NCI-H187 treated with DMSO at 0.1 percent for 48 hours (cell line): Measurements from ENCODE around the gene PLCB1.
"Not testable (repeated sequence)": the region's sequence is repeated elsewhere in the genome, so short reads cannot be mapped to it uniquely, and the experiment has no call there.

Source experiments
- DNase-seq: peaks from one replicate; lab custom pipeline; 2025; lab: John Stamatoyannopoulos, UW

The PLCB1 gene

DNA sequence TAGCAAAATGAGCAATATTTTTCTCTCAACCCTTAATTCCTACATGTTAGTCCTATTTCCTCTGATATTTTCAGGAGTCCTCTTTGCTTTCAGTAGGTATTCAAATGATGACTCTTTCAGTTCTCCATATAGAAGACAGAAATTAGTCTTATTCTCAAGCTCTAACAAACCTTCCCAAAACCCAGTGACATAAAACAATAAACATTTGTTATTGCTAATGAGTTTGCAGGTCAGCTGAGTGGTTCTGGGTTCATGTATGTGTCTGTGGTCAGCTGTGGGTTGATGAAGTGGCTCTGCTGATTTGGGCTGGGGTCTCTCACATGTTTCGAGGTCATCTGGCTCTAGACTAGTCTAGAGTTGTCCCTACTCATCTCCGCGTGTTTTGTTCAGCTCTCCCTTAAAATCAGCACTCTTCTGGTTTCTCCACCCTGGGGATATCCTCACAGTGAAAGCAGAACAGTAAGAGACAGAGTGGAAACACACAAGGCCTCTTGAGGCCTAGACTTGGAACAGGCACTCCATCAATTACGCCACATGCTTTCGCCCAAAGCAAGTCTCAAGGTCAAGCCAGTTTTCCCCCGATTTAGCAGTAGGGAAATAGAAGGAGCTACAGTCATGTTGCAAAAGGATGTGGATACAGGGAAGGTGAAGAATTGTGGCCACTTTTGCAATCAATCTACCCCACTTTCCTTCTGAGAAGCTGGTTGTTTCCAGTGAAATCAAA lies 273.0 kb downstream of the PLCB1 start:
- DNase-seq = no peak

DNA sequence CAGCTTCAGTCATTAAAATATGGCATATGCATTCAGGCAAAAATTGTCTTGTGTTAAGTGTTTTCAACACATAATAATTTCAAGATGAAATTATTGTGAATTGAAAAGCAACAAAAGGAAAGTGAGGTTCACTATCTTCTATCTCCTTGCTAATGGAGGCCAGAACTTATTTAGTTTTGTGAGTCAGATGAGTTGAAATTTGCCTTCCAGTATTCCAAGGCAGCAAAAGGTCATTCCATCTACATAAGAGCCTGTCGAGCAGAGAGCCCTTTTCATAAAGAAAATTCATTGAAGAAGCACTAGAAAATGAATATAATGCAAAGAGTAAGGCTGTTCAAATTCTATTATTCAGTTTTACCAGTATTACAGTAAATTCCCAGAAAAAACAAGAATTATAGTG lies 274.3 kb downstream of the PLCB1 start:
- DNase-seq = no peak

DNA sequence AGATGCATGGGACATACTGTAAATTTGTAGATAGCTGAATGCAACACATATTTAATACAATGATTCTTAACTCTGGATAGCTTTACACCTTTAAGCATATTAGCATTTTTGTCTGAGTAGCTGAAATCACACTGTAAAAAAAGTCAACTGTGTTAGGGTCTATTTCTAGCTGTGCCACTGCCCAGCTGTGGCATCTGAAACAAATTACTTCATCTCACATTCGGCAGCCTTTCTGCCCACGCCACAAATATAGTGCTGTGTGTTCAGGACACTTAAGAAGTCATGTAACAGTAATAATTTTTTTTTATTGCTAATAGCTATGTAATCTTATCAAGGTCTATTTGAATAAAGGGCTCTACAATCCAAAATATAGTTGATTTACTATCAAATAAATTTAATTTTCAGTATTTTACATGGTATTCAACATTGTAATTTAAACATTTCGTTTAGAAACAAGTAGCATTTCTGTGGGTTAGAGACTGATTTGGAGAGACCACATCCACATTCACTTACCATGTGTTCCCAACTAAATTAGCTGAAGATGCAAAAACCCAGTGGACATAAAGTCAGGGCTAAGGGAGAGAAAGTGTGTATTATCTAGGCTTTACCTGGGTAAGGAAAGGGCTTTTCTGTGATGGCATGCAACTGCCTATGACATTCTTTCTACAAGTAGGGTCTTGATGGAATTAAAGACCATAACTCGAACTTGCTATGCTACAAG lies 276.7 kb downstream of the PLCB1 start:
- DNase-seq = no peak

DNA sequence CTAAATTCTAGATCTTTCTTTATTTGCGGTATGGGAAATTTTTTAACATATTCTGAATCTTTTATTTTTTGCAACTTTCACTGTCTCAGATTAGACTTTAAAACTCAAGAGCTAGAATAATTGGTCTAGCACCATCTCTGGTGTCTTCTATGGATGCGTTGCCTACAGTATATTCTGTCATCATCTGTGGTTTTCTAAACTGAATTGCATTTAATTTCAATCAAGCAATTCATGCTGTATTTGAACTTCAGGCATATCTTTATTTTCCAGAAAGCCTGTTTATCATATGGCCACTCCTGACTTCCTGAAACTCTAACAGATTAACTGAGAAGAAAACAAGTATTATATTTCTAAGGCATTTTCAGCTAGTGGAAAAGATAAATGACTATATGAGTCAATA lies 281.6 kb downstream of the PLCB1 start:
- DNase-seq = no peak

DNA sequence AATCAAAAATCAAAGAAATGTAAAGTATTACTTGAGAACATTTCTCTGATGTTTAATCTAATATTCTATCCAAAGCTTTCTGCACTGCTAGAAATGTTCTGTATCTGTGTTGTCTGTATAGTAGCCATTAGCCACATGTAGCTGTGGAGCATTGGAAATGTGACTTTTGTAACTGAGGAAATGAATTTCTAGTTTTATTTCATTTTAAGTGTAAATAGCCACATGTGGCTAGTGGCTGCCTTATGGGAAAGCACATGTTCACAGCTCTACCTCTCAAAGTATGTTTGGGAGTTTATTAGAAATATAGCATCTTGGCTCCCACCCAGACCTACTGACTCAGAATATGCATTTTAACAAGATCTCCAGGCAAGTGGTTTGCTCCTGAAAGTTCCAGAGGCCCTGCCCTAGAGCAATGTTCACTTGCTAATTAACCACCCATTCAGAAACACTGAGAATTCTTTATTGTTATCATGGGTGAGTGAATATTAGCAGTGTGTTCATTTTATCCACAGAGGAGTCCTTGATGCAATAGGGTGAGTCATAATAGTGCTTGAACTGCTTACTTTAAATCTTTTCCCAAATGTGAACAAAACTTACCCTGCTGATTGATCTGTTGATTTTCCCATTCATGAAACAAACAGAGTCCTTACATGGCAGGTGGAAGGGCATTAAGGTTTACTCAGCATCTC lies 282.7 kb downstream of the PLCB1 start:
- DNase-seq = no peak

DNA sequence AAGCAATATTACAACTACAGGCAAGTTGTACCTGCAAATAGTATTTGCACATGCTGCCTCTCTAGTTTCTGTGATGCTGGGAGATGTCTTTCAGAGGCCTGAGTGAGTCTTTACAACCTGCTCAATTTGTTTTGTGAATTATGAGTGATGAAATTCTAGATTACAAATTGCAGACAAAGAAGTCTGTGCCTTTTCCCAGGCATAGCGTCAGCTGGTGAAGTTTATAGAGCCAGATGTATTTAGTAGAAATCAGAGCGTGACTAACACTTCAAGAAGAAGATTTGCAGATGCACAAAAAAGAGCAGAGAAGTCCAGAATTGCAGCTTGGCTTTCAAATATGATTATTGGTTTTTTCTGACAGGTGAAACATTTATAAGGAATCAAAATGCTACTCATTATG lies 289.9 kb downstream of the PLCB1 start:
- DNase-seq = no peak

DNA sequence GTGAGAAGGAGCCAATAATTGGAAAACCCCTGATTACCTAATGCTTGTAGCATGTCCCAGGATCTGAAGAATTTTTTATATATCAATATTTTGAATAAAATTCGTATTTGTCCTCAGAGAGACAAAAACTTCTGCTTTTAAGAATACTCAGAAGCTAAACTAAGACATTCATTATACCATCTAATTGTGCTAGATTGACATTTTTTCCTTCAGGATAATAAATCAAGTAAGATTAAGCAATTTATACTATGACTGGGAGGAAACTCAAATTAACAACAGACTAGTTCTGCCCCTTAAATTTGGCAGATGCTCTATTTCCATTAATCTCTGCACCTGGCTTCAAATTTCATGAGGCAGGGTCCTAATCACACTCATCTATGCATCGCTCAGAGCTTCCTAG lies 291.4 kb downstream of the PLCB1 start:
- no peak for DNase-seq

DNA sequence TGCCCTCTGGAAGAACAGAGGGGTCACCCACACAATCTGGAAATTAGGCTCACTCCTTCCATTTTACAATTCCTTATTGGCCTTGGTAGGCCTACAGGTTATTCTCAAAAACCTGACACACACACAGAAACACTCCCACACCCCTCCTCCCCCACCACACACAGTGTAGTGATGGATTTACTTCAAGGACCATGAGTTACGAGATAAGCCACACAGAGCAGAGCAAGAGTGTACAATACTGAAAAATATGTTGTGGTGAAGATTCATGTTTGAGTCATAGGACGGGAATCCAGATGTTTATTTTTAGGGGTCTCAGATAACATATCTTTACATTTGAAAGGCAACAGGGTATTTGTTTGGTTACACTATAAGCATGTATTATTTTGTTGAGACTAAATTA lies 291.9 kb downstream of the PLCB1 start:
- DNase-seq = no peak

DNA sequence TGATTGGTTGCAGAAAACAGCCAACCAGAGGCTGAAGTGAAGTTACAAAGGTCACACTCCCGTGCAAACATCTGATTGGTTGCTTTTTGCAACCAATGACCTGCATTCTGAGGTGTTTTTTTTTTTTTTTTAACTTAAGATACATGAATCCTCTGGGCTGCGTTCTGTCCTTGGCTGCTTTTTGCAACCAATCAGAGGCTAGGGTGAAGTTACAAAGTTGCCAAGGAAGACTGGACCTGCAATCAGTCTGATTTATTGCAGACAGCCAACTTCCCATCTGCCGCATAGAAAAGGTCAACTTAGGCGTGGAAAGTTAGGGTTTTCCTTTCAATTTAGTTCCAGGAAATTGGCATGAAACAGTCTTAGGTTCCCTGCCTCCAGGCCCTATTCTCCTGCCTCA lies 292.9 kb downstream of the PLCB1 start:
- no peak for DNase-seq

DNA sequence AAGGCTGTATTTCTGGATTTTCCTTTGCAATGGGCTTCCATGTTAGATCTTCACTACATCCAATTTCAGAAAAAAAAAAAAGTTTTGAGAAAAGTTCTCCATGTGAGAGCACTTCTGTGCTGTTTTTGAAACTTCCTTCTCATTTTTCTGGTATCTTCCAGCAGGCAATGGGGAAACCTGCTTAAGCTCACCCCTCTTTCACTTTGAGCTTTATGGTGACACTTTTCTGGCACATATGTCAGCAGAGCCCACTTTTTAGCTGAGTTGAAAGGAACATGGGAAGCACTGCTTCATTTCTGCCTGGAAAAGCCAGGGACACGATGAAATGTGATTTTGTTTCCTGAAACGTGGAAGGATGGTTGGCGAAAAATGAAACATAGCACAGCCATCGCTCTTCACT lies 293.7 kb downstream of the PLCB1 start:
- DNase-seq = no peak

DNA sequence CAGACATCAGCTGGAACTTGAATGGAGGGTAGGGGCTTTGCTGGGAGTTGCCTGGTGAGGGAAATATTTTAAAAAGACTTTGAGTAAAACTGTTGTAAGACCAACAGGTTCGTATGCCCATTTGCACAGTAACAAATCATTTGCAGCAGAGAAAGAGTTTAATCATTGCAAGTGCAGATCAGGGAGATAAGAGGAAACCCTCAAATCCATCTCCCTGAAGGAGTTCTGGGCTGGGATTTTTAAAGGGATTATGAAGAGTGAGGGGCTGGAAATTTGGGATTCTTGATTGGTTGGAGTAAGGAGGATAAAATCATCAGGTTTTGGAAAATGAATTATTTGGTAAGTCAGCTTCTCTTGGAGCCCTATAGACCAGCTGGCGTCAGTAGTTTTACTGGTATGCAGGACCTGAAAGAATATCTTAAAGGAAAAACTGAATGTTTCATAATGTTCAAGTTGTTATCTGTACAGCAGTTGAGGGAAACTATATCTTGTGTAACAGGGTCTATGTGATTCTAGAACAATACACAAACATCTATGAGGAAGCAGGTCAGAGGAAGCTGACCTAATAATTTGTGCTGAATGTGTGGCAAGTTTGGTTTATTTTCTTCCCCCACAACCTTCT lies 295.5 kb downstream of the PLCB1 start:
- no peak for DNase-seq

DNA sequence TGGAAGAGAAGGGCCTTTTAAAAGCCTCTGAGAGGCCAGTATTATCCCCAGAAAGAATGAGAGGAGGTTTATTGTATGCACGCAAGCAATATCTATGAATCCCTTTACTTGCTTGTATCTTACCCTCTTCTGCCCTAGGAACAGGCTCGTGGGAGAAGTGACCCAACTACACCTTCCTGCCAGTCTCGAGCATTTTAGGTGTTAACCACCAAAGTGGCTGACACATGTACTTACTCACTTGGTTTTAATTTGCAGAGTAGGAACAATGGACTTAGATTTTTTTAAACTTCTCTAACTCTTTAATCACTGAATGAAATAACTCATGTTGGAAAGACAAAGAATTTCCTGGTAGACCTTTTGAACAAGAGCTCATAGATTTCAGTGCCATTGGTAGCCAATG lies 296.9 kb downstream of the PLCB1 start:
- no peak for DNase-seq

DNA sequence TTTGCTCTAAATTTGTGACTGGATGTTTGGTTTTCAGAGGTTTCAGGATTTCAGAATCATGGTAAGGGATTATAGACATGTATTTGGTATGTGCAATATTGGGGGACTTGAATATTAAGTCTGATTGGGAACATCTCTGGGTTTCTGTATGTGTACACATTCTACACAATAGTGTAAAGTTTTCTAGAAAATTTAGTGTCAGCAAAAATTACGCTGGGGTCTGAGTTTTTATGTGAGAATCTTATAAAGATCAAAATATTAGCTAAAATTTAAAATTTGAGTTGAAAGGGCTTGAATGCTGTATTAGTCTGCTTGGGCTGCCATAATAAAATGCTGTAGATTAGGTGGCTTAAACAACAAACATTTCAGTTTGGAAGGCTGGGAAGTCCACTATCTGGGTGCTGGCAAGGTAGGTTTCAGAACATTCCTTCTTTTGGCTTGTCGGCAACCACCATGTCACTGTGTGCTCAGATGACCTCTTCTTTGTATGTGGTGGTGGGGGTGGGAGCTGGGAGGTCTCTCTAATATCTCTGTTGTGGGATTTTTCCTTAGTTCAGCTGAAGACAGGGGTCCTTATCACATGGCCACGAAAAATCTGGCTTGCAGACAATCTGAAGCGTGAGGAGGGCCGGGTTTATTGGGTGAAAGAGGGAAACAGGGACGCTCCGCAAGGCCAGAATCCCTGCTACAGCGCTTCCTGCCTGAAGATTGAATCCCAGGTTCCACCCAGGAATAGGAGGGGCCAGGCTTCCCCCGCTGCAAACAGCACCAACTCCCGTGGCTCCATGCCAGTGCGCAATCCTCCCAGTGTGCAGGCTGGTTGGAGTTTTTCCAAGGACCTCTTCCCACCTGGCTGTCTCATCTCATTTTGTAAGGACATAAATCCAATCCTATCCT lies 299.7 kb downstream of the PLCB1 start:
- DNase-seq = no peak

DNA sequence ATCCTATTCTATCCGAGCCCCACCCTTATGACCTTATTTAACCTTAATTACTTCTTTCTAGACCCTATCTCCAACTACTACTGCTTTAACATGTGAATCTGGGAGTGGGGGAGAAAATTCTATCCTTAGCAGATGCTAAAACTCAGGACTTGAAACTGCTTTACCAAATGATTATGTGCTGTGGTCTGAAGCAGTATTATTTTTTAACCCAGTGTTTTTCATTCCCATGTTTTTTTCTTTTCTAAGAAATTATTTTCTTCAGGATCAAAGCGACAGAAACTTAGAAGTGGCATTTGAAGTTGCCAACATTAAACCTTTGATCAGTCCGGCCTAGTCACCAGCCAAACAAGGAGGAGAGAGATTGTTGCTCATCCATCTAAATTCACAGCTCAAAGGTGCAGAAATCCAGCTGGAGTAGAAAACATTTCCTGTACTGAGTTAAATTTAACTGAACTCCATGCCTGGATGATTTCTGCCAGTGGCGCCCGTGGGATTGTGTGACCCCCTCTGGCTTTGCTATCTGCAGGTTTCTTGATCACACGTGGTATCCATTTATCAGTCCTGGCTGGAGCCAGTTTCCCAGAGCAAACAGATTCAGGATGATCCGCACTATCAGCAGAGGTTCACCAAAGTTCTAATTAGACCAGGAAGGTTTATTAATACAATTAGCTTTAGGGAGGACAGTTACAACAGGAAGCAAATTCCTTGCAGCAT lies 300.5 kb downstream of the PLCB1 start:
- no peak for DNase-seq

DNA sequence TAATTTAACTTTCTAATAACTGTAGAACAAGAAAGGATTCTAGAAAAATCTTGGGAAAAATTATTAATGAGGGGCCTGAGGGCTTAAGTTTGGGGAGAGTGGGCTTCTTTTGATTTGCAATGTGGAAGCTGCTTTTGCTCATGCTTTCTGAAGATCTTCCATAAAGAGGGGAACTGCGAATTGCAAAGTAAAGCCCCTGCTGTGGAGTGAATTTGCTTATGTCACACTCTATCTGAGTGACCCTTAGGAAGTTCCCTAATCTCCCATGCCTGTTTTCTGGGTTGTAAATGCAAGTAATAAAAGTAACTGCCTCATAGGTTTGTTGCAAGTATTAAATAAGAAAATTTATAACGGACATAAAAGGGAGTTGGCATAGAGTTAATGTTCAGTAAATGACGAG lies 301.2 kb downstream of the PLCB1 start:
- DNase-seq = no peak

DNA sequence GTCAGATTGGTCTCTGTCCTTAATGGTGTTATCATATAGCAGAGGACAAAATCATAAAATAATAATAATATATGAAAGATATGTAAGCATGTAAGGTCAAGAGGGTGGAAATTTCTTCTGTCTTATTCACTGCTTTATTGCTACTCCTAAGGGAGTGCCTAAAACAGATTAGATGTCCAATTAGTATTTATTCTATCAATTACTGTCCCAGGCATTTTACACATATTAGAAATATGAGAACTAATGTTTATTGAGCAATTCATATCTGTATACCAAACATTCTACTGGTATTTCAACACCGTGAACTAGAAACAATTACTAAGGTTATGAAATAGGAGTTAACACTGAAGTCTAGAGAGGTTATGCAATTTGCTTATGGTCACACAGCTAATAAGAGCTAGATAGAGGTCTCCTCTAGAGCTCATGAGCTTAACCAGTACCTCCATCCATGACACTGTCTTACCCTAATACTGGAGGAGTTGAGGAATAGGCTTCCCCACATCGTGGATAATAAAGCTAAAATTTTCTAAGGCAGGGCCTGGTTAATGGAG lies 302.3 kb downstream of the PLCB1 start:
- DNase-seq = no peak

DNA sequence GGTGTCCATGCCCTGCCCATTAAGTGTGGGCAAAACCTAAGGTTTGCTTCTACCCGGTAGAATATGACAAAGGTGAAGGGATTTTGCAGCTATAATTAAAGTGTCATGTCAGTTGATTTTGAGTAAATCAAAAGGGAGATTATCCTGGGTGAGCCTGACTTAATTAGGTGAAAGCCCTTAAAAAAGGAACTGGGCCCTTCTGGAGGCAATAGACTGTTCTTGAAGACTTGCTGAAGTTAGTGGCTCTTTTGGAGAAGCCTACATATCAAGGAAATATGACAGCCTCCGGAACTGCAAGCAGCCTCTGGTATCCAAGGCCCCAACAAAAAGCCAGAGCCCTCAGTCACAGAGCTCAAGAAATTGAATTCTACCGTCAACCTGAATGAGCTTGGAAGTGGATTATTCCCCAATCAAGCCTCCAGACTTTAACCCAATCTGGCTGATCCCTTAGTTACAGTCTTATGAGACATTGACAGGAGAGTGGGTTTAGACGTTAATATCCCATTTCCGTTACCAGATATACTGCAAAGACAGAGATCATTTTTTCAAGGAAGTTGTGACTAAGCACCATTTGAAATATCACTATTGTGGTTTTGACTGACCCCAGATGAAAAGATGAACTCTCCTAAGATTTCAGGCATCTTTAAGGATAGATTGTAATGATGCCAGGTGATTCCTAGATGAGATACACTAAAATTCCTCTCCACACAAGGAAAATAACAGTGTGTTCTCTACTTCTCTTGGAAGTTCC lies 303.4 kb downstream of the PLCB1 start:
- no peak for DNase-seq

DNA sequence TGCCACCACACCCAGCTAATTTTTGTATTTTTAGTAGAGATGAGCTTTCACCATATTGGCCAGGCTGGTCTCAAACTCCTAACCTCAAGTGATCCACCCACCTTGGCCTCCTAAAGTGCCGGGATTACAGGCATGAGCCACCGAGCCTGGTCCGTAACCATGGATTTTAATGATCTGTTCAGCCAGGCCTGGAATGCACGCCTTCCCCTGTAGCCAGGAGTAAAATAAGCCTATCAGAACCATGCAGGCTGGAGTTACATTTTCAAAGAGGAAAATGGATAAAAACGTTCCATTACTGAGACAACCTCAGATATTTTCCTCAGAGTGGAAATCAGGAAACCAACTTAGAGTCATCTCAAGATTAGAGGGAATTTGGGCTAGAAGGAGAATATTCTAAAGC lies 304.9 kb downstream of the PLCB1 start:
- not testable (repeated sequence) for DNase-seq

DNA sequence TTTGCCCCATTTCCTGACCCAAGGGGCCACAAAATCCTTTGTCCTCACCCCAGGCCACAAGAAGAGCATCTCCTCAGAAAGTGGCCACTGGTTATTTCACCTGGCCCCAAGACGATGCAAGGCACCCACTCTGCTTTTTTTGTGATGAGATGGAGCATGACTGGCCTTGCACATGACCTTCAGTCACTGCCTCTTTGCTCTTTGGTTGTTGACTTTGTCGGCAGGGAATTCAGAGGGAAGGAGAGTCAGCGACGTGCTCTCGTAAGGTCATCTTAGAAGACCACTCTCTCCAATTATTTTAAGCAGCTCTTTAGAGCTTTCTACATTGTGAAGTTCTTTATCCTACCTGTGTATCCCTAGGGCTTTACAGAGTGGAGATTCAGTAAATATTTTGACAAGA lies 306.7 kb downstream of the PLCB1 start:
- no peak for DNase-seq

DNA sequence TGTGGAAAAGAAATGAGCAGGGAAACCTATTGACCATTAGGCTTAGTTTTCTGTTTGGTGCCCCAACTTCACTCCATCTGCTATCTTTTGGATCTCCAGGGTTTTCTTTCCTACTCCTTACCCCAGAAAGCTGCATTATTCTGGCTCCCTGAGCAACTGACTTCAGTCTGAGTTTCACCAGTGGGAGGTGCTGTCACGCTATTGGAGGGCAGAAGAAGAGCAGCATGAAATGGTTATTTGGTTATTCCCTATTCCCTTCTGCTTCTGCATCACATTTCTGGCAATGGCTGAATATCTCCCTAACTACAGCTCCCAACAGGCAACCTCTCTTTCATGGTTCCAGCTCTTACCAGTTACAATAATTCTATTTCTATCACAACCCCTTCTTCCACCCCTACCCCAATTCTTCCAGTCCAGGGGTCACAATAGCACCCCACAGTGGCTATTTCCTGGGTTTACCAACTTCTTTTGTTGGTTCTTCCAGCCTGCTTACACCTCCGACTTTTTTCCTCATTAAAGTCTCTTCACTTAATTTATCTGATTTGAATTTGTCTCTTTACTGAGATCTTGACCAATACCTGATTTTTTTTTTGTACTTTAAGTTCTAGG lies 311.5 kb downstream of the PLCB1 start:
- no peak for DNase-seq
